GM18861 (cell line): ENCODE data around the gene R3HDM2.

Experiments
- ATAC-seq: cut with Tn5 transposase; IDR thresholded peaks from one replicate; pipeline ENCODE4 v1.9.1; 2021; ENCODE audit not compliant: unreplicated experiment

Gene R3HDM2

DNA sequence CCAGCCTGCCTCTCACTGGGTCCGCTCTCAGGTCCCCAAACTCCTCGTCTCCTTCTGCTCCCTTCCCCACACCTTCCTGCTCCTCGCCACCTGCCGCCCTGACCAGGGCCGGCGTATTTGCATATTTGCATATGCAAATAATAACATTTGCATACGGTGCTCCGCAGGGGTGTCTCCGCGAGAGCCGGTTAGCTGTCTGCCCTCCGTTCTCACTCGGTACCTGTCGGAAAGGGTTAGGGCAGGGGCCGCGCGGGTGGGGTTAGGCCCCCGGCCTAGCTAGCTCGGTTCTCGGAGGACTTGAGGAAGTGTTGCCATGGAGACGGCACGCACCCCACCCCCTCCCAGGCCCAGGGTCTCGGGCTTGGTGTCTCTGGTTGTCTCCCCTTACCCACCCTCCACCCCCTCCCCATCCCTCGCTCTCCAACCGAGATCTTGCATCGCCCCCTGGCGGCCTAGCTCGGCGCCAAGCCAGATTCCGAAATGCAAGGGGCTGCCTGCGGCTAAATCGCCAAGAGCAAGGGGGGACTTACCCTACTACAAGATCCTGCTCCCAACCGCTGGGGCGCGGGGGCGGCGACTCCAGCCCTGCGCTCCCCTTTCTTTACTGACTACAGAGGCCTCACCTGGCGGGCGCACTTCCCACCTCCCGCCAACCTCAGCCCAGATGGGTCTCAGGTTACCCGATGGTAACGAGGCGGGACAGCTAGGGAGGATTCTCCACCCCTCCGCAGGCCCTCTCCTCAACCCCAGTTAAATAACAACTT lies 188.0 kb downstream of the R3HDM2 start:
- peak; percentile 41 for ATAC-seq

DNA sequence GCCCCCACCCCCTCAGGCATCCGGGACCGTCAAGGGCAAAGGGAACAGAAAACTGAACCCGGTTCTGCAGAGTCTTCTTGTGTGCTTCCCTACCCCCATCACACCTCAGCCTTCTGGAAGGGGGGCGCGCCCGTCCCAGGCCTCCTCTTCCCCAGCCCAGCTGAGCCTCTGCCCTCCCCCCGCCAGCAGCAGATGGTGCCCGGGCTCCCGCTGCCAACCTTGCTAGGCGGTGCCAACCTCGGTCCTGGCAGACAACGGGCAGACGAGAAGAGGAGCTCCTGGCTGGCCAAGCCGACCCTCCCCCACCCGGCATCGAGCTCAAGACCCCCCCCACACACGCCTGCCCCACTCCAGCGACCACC lies 188.5 kb downstream of the R3HDM2 start:
- no peak for ATAC-seq

DNA sequence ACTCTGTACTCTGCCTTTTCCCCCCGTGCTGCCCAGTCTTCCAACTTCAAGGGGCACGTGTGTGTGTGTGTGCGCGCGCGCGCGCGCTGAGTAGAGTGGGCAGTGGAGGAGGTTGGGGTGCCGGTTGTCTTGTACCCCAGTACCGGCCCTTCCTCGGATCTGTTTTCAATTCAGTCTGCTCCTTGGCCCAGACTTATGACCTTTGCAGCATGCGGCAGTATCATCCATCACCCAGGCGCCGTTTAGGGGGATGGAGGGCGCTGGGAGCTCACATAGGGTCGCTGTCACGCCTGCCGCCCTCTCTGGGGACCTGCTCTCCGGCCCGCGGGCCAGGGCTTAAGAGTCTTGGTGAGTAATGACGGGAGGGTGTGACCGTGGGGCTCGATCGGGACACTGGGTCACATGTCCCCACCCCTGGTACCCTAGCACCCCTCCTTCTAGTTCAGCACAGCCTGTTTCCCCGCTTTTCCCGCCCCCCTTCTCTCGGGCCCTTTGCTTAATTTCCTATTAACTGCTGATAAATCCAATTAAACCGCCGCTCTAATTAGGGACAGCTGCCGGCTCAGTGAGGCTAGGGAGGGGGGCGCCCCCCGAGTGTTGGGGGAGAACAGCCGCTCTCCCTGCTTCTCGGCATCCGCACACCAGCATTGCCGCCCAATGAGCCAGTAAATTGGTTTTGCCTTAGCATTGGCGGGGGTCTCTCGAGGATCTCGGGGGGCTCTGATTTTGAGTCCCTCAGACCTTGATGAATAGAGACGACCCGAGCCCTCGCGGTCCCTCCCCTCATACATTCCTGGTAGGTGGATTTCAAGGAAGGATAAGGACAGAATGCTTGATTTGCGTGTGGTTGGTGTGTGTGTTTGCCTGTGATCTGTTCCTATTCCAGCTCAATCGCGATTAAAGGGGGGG lies 189.2 kb downstream of the R3HDM2 start:
- no peak for ATAC-seq

DNA sequence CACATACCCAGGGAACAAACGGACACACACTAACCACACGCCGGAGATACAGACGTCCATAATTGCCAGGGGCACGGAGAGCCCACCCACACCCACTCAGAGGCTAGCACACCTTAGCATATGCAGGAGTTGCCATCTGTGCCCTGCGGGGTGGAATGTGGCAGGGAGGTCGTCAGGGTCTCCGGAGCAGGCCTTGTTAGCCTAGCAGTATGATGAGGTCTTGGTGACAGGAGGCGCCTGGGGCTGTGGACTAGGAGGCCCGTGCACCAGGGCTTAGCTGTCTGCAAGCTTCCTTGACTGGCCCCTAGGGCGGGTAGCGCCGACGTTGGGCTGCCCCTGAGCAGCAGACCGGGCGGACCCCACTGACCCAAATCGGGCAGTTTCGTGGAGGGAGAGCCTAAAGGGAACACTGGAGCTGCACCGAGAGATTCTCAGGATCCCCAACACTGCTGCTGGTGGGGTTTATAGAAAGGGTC lies 189.9 kb downstream of the R3HDM2 start:
- no peak for ATAC-seq

DNA sequence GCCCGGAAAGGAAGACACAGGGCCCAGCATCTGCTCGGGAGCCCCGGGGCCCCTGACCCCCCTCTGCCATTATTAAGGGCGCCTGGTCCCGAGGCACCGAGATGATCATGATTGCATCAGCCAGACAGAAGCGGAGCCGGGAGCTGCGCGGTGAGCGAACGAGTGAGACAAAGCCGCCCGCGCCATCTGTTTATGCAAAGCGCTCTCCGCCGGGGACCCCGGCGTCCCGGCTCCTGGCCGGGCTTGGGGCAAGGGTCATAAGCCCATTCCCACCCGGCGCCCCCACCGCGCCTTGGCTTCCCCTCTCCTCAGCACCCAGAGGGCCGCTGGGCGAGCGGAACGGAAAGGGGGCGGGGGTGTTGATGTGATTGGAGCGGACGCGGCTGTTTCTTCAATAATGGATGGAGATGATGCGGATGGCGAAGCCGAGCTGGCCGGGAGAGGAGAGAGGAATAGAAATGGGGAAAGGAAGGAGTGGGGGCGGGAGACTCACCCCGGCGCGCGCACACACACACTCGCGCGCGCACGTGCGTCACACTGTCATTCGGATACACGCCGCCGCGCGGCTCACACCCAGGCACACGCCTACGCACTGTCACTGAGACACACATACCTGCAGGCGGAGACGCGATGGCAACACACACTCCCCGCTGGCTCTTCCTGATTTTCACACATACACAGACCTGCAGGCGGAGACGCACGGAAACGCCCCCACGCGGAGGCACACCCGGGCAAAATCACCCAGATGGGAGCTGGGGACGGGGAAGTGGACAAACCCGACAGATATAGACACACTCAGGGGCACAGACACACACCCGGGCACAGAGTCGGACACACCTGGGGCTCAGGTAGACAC lies 190.5 kb downstream of the R3HDM2 start:
- no peak for ATAC-seq

DNA sequence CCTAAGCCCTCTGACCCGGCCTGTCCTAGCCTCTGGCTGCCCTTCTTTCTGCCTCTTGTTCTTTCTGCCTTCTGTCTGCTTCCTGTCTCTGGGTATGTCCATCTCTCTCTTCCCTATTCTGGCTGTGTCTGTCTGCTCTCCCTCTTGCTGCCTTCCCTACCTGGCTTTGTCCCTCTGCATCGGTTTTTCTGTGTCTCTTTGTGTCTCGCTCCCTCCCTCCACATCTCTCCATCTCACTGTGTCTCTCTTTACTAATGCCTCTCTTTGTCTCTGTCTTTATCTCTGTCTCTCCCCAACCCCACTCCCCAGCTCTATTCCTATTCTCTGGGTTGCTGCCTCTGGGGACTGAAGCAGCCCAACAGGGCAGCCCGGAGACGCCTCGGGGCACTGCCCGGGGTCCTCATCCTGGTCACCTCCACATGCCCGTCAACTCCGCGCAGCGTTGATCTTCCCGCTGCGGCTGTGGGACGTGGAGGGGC lies 191.2 kb downstream of the R3HDM2 start:
- no peak for ATAC-seq

DNA sequence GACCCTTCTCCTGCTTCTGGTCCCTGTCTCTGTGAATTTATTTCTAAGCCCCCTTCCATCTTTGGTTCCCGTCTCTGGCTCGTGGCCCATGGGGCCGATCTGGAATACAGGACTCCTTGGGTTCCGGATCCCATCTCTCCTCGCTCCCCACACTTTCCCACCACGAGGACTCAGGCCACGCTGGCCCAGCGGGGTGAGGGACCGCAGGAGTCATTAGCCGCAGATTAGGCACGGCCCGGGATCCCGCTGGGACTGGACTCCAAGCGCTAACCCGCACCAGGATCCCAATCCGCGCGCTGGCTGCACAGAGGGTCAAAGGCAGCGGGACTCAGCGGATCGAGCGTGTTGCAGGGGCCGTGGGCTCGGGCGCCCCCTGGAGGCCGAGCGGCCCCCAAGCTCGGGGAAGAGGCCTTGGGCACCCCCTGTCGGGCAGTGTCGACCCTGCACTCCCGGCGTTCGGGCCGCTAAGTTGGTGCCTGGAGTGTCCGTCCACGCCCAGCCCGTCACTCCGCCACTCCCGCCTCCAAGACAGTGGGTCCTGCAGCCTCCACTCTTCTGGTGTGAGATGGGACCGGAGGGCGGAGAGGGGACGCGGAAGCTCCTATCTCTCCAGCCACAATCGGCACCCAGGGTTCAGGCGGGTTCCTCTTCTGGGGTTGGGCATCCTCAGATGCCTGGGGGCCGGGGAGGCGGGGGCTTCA lies 191.8 kb downstream of the R3HDM2 start:
- peak; percentile 49 for ATAC-seq

DNA sequence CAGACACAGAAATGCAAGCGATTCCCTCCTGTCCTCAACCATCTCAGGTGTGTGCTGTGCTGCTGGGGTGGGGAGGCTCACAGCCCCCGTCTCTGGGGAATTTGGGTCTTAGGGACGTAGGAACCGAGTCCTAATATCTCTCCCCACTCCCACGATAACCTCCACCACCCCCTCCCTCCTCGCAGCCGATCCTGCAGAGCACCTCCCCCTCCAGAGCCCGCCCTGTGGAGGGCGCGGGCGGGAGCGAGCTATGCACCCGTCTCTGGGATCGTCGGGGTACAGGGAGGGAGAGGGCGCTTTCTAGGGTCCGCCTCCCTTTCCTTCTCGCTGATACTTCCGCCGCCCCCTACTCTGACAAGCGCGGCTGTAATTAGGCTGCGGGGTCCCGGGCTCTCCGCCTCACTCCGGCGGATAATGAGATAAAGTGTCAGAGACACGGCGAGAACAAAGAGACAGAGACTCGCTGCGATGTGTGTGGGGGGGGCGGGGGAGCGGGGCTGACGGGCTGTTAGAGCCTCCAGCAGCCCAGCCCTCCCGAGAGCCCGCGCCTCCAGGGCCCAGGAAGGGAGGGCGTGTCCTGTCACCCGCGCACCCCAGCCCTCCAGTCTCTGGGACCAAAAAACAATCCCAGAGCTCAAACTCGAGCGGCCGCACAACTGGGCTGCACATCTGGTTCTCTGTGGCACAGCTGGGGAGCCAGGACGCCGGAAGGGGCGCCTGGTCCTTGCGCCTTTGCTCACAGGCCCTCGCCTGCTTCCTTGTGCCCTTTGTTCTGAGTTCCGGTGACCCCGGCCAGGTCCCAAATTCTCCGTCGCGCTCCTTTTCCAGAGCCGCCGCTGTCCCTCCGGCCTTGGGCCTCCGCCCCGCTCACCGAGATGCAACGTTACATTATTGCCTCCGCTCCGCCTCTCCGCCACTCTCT lies 192.7 kb downstream of the R3HDM2 start:
- no peak for ATAC-seq

DNA sequence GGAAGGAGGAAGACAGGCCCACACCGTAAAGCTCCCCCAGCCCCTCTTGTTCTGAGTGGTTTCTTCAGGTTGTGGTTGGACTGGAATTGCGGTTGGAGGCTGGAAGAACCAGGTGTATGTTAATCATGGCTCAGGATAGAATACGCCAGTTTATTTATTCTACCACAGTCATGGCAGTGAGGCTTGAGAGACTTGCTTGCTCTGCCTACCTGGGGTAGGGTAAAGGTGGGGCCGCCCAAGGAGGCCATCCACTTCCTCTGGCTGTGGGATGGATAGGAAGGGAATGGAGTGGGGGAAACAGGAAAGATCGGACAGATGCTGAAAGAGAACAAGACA lies 193.3 kb downstream of the R3HDM2 start:
- ATAC-seq, result no peak

DNA sequence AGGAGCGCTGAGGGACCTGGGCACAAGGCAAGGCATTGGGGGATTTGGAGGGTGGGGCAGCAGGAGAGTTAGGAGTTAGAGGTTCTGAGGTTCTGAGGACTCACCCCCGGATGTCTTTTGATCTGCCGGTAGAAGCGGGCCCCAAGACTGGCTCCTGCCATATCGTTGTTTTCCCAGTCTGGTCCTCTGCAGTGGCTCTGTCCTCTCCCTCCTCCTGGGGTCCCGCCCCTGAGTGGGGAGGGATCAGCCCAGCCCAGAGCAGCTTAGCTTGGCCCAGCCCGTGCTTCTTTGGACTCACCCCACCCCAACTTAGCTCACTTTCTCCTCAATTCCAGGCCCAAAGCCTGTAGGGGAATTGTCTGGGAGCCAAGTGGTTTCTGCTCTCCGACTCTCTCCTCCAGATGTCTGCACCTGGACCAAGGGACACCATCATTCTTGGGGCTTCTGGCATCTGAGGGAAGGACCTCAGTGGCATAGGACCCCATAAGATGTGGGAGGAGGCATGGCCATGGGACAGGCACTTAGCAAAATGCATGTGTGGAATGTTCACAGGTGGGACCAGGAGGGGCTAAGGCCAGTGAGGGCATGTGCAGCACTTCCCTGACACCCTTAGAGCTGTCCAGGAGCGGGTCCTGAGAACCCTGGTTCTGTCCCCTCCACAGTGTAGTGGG lies 193.8 kb downstream of the R3HDM2 start:
- no peak for ATAC-seq

DNA sequence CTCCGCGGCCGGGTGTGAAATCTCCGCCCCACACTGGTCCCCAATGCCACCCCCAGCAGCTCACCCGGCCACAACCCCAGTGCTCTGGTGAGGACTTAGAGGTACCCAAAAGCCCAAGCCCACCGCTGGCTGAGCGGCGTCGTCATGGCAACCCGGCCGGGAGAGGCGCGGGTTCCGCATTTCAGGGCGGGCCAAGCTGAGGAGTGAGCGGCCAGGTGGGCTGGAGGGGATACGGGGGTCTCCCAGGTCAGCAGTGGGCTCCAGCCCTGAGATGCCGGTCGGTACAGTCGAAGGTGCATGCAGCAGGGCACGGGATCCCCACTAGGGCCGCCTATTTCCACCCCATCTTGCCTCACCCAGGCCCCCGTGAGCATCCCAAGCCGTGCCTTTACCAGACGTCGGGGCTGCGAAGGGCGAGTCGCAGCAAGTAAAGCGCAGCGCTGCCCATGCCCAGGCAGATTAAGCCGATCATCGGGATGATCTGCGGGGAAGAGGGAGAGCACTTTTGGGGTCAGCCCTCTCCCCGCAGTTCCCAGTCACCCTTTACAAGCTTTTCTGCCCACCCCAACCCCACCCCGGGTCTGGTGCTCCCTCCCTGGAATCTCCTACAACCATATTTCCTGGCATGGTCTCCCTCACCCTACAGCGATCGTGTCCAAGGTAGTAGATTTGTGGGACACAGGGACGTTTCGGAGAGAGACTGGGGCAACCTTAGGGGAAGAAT lies 194.5 kb downstream of the R3HDM2 start:
- no peak for ATAC-seq

DNA sequence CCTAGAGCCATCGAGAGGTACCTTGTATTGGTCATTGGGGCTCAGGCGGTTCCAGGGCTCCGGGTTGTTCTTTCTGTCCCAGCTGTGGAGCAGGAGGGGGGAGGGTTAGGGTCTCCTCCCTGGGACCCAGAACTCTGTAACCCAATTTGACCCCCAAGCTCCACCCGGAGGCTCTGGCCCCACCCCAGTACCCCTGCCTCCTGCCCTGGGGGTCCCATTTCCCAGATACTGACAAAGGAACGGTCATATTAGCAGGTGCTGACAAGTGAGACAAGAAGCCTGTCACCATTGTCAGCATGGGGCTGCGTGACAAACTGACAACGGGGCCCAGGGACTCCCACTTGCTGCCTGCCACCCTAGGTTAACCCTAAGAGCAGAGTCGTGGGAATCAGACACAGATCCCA lies 195.1 kb downstream of the R3HDM2 start:
- ATAC-seq, result no peak

DNA sequence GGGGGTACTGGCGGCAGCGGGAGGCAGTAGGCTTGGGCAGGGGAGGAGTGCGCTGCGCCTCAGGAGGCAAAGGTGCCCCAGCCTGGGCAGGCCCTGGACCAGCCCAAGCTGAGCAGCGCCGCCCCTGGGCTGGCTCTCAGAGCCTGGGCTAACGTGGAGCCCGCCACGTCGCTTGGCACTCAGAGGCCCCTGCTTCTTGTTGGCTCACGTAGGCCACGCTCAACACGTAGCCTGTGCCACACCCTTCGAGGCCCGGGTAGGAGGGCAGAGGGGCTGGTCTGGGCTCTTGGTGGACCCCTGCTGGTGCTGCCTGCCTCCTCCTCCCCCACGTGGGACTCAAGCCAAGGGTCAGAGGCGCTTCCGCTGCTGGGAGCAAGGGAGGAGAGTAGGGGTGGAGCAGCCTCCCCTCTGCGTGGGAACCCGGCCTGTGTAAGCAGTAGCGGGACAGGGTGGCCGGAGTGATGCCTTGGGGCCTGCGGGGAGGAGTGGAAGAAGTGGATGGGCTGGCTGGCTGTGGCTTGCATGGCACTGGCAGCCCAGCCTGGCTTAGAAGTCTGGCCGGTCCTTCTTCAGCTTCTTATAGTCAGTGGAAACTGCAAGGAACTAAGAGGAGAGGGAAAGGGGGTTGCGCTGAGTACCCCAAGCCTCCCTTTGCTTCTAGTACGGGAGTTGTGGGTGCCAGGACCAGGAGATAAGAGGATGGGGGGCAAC lies 195.7 kb downstream of the R3HDM2 start:
- ATAC-seq, result no peak

DNA sequence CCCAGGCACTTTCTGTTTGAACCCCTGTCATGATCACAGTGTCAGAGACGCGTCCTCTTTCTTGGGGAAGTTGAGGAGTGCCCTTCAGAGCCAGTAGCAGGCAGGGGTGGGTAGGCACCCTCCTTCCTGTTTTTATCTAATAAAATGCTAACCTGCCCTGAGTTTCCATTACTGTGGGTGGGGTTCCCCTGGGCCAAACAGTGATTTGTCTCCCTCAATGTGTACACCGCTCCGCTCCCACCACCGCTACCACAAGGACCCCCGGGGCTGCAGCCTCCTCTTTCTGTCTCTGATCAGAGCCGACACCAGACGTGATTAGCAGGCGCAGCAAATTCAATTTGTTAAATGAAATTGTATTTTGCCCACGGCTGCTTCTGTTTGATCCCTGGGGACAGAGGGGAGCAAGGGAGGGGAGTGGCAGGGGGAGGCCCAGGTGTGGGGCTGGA lies 196.2 kb downstream of the R3HDM2 start:
- no peak for ATAC-seq

DNA sequence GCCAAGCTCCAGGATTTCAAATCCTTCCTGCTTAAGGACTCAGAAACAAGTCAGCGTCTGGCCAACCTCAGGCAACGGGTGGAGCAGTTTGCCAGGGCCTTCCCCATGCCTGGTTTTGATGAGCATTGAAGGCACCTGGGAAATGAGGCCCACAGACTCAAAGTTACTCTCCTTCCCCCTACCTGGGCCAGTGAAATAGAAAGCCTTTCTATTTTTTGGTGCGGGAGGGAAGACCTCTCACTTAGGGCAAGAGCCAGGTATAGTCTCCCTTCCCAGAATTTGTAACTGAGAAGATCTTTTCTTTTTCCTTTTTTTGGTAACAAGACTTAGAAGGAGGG lies 196.6 kb downstream of the R3HDM2 start:
- ATAC-seq, result no peak

DNA sequence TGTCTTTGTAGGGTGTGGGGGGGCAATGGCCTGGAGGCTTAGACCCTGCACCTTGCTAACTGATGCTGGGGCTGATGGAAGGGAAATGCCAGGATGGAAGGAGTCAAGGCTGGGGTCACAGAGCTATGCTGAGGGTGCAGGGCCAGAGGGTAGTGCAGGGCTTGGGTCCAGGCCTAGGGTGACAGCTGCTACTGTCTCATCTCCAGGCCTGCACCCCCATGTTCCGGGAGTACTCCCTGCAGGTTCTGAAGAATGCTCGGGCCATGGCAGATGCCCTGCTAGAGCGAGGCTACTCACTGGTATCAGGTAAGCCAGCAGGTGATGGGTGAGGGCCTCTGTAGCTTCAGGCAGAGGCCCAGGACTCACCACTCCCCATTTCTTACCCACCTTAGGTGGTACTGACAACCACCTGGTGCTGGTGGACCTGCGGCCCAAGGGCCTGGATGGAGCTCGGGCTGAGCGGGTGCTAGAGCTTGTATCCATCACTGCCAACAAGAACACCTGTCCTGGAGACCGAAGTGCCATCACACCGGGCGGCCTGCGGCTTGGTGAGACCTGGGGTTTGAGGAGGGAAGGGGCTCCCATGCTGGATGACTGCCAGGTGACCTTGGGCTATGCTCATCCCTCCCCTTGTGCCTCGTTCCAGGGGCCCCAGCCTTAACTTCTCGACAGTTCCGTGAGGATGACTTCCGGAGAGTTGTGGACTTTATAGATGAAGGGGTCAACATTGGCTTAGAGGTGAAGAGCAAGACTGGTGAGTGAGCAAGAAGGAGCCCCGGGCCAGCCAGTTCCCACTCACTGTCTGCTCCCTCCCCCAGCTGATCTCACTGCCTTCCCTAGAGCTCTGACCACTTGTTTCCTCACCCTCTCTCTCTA lies 197.2 kb downstream of the R3HDM2 start:
- no peak for ATAC-seq
